HepG2 (cell line): ENCODE measurements around the gene NACC2. TPM values are rescaled to one million over a fixed set of nuclear protein-coding genes. Genes with fewer than 3 reads are reported as not detected.

ENCODE experiments used
- CBX2 ChIP-seq, 2 experiments: fragments of 200-600 bp in 1 of 2; sonication (generic); formaldehyde crosslinking in 1 of 2; IDR thresholded peaks; 2 replicates each; pipeline versions ENCODE4 v1.7.0 to v1.8.1; 2018 to 2022; ENCODE audit warnings: low read depth in 2 of 2, low read length in 1 of 2, mild to moderate bottlenecking in 1 of 2, missing genetic modification reagents in 1 of 2
- FOXK1 ChIP-seq: sonication (generic); formaldehyde crosslinking; IDR thresholded peaks from 2 replicates; pipeline ENCODE4 v1.4.0; 2020; ENCODE audit warnings: low read depth, missing genetic modification reagents, borderline replicate concordance
- MBD4 ChIP-seq: IDR thresholded peaks from 2 replicates; pipeline ENCODE4 v1.6.1; 2012; ENCODE audit warnings: low read length, inconsistent platforms, borderline replicate concordance
- NCOR1 ChIP-seq: fragments of 200-600 bp; sonication (generic); IDR thresholded peaks from 2 replicates; pipeline ENCODE4 v1.7.0; 2017; ENCODE audit warnings: antibody characterized with exemption, low read length, borderline replicate concordance
- NFE2L2 ChIP-seq: fragments of 150-350 bp; IDR thresholded peaks from 2 replicates; pipeline ENCODE4 v1.6.1; 2014; ENCODE audit warnings: low read length
- SAFB2 ChIP-seq: sonication (generic); formaldehyde crosslinking; IDR thresholded peaks from 2 replicates; pipeline ENCODE4 v1.5.1; 2020; ENCODE audit warnings: missing genetic modification reagents, low read depth, mild to moderate bottlenecking, borderline replicate concordance
- ZBTB1 ChIP-seq: sonication (generic); formaldehyde crosslinking; IDR thresholded peaks from 2 replicates; pipeline ENCODE4 v1.4.0; 2020; ENCODE audit warnings: missing genetic modification reagents, borderline replicate concordance
- ZKSCAN8 ChIP-seq: IDR thresholded peaks from 2 replicates; pipeline ENCODE4 v1.6.1; 2016; ENCODE audit warnings: borderline replicate concordance, missing genetic modification reagents, missing compliant biosample characterization
- ZNF230 ChIP-seq: sonication (generic); formaldehyde crosslinking; IDR thresholded peaks from 2 replicates; pipeline ENCODE4 v1.4.0; 2020; ENCODE audit warnings: mild to moderate bottlenecking, missing genetic modification reagents
- ZNF317 ChIP-seq: sonication (generic); formaldehyde crosslinking; IDR thresholded peaks from 2 replicates; pipeline ENCODE4 v1.5.0; 2020; ENCODE audit warnings: mild to moderate bottlenecking, missing genetic modification reagents
- ZNF552 ChIP-seq: sonication (generic); formaldehyde crosslinking; IDR thresholded peaks from 2 replicates; pipeline ENCODE4 v1.9.0; 2022; ENCODE audit warnings: missing genetic modification reagents, mild to moderate bottlenecking, borderline replicate concordance
- ZNF598 ChIP-seq: sonication (generic); formaldehyde crosslinking; IDR thresholded peaks from 2 replicates; pipeline ENCODE4 v1.5.1; 2020; ENCODE audit warnings: mild to moderate bottlenecking, missing genetic modification reagents, borderline replicate concordance
- ZNF605 ChIP-seq: sonication (generic); formaldehyde crosslinking; IDR thresholded peaks from 2 replicates; pipeline ENCODE4 v1.8.0; 2022; ENCODE audit warnings: mild to moderate bottlenecking, missing genetic modification reagents
- polyA plus RNA-seq, 8 experiments: library from polyadenylated mRNA; depleted of rRNA in 3 of 8; stranded (reverse) in 7 of 8; unstranded in 1 of 8; fragments of >200 nt; fragmentation: Illumina TruSeq in 4 of 8; extraction: Trizol in 4 of 8; gene quantifications; 2 replicates each; pipeline versions ENCODE4 v1.2.1 to v1.2.3, GENCODE V29; 2011 to 2016; ENCODE audit warnings: low read depth in 4 of 8, missing spikeins in 1 of 8, mixed read lengths in 1 of 8; ENCODE audit not compliant: insufficient read depth in 1 of 8
- total RNA-seq, 5 experiments: library from RNA; depleted of rRNA; stranded (reverse); fragments of >200 nt; fragmentation: Illumina TruSeq; extraction: Trizol; gene quantifications; 2 replicates each; pipeline ENCODE4 v1.2.3, GENCODE V29; 2016; ENCODE audit warnings: low read depth in 1 of 5
- TF ChIP-seq, protein P1 (sequence below): sonication (generic); formaldehyde crosslinking; conservative IDR thresholded peaks from 2 replicates; pipeline ENCODE4 v1.4.0; 2020; ENCODE audit warnings: mild to moderate bottlenecking, missing genetic modification reagents, moderate library complexity
- TF ChIP-seq, protein P2 (sequence below): sonication (generic); formaldehyde crosslinking; IDR thresholded peaks from 2 replicates; pipeline ENCODE4 v1.4.0; 2020; ENCODE audit warnings: missing genetic modification reagents
- TF ChIP-seq, protein P3 (sequence below): sonication (generic); formaldehyde crosslinking; conservative IDR thresholded peaks from 2 replicates; pipeline ENCODE4 v1.8.1; 2023; ENCODE audit warnings: missing genetic modification reagents
- TF ChIP-seq, protein P4 (sequence below): sonication (generic); formaldehyde crosslinking; IDR thresholded peaks from 2 replicates; pipeline ENCODE4 v1.5.1; 2020; ENCODE audit warnings: missing genetic modification reagents, mild to moderate bottlenecking, borderline replicate concordance
- TF ChIP-seq, protein P5 (sequence below): sonication (generic); formaldehyde crosslinking; conservative IDR thresholded peaks from 2 replicates; pipeline ENCODE4 v1.5.0; 2020; ENCODE audit warnings: missing genetic modification reagents

The NACC2 gene
- total and polyA plus RNA-seq, 2 of the 13 experiments (the other 11 are each of a cell fraction or from before 2014, with no cell fraction given) = 5.9 to 12.3 TPM

DNA sequence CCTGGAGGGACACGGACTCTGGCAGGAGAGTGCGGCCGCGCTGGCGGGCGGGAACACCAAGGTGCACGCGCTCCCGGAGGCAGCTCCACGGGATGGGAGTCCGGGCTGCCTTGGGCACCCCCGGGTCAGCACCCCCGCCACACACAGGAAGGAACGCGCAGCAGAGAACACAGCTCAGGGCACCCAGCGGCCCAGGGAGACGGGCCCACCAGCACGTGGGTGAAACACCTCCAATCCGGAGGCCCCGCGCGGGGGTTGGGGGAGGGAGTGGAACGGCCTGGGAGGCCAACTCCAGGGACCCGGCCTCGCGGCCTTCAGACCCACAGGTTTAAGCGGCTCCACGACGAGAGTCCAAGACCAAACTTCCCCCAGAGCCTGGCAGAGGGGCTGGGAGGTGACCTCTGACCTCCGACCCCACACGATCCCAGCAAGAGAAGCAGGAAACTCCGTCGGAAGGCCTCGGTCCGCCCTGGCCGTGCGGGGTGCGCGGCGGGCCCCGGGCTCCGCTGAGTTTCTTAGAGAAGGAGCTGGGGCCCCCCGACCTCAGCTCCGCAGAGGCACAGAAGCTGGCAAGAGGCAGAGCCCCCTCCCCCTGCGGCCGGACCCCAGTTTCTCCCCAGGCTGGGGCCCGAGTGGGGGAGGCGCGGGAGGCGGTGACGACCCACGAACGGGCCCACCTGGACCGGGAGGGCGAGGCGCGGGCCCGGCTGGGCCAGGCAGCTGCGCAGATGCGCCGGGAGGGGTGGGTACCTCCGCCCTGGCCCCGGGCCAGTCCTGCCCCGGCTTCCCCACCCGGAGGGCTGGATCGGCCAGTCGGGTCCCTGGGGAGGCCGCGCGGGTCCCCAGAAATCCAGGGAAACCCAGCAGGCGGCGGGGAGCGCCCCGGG, 851 bp downstream of the NACC2 start (continued):
- no peak for TF ChIP-seq MBD4
- TF ChIP-seq ZBTB1 = no peak
- TF ChIP-seq ZNF598 (CRISPR knock-in tag) = no peak; the same call in 1 of the 2 replicates
- peak; percentile 46; the same call in 1 of the 2 replicates for TF ChIP-seq ZNF605 (CRISPR knock-in tag)
- no peak for TF ChIP-seq ZNF552
- TF ChIP-seq ZNF230 (CRISPR knock-in tag) = no peak
- TF ChIP-seq, protein P1, sequence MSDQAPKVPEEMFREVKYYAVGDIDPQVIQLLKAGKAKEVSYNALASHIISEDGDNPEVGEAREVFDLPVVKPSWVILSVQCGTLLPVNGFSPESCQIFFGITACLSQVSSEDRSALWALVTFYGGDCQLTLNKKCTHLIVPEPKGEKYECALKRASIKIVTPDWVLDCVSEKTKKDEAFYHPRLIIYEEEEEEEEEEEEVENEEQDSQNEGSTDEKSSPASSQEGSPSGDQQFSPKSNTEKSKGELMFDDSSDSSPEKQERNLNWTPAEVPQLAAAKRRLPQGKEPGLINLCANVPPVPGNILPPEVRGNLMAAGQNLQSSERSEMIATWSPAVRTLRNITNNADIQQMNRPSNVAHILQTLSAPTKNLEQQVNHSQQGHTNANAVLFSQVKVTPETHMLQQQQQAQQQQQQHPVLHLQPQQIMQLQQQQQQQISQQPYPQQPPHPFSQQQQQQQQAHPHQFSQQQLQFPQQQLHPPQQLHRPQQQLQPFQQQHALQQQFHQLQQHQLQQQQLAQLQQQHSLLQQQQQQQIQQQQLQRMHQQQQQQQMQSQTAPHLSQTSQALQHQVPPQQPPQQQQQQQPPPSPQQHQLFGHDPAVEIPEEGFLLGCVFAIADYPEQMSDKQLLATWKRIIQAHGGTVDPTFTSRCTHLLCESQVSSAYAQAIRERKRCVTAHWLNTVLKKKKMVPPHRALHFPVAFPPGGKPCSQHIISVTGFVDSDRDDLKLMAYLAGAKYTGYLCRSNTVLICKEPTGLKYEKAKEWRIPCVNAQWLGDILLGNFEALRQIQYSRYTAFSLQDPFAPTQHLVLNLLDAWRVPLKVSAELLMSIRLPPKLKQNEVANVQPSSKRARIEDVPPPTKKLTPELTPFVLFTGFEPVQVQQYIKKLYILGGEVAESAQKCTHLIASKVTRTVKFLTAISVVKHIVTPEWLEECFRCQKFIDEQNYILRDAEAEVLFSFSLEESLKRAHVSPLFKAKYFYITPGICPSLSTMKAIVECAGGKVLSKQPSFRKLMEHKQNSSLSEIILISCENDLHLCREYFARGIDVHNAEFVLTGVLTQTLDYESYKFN (CRISPR knock-in tag) = no peak
- TF ChIP-seq, protein P2, sequence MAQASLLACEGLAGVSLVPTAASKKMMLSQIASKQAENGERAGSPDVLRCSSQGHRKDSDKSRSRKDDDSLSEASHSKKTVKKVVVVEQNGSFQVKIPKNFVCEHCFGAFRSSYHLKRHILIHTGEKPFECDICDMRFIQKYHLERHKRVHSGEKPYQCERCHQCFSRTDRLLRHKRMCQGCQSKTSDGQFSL (CRISPR knock-in tag) = 0 out of 2 replicates have a peak, but pooled peaks have one; percentile 50
- TF ChIP-seq CBX2 (IDR thresholded peaks at IDR 0.05; ENCODE audit: low read depth, low read length) = no peak
- TF ChIP-seq CBX2 (CRISPR knock-in tag; IDR thresholded peaks at IDR 0.05; ENCODE audit: low read depth) = no peak
- TF ChIP-seq, protein P3, sequence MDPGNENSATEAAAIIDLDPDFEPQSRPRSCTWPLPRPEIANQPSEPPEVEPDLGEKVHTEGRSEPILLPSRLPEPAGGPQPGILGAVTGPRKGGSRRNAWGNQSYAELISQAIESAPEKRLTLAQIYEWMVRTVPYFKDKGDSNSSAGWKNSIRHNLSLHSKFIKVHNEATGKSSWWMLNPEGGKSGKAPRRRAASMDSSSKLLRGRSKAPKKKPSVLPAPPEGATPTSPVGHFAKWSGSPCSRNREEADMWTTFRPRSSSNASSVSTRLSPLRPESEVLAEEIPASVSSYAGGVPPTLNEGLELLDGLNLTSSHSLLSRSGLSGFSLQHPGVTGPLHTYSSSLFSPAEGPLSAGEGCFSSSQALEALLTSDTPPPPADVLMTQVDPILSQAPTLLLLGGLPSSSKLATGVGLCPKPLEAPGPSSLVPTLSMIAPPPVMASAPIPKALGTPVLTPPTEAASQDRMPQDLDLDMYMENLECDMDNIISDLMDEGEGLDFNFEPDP (CRISPR knock-in tag) = no peak
- TF ChIP-seq, protein P4, sequence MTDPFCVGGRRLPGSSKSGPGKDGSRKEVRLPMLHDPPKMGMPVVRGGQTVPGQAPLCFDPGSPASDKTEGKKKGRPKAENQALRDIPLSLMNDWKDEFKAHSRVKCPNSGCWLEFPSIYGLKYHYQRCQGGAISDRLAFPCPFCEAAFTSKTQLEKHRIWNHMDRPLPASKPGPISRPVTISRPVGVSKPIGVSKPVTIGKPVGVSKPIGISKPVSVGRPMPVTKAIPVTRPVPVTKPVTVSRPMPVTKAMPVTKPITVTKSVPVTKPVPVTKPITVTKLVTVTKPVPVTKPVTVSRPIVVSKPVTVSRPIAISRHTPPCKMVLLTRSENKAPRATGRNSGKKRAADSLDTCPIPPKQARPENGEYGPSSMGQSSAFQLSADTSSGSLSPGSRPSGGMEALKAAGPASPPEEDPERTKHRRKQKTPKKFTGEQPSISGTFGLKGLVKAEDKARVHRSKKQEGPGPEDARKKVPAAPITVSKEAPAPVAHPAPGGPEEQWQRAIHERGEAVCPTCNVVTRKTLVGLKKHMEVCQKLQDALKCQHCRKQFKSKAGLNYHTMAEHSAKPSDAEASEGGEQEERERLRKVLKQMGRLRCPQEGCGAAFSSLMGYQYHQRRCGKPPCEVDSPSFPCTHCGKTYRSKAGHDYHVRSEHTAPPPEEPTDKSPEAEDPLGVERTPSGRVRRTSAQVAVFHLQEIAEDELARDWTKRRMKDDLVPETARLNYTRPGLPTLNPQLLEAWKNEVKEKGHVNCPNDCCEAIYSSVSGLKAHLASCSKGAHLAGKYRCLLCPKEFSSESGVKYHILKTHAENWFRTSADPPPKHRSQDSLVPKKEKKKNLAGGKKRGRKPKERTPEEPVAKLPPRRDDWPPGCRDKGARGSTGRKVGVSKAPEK (CRISPR knock-in tag) = no peak
- TF ChIP-seq, protein P5, sequence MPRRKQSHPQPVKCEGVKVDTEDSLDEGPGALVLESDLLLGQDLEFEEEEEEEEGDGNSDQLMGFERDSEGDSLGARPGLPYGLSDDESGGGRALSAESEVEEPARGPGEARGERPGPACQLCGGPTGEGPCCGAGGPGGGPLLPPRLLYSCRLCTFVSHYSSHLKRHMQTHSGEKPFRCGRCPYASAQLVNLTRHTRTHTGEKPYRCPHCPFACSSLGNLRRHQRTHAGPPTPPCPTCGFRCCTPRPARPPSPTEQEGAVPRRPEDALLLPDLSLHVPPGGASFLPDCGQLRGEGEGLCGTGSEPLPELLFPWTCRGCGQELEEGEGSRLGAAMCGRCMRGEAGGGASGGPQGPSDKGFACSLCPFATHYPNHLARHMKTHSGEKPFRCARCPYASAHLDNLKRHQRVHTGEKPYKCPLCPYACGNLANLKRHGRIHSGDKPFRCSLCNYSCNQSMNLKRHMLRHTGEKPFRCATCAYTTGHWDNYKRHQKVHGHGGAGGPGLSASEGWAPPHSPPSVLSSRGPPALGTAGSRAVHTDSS = no peak
- TF ChIP-seq FOXK1 (CRISPR knock-in tag) = 0 out of 2 replicates have a peak, but pooled peaks have one; percentile 42
- no peak for TF ChIP-seq NFE2L2
- no peak for TF ChIP-seq NCOR1
- no peak for TF ChIP-seq SAFB2
- TF ChIP-seq ZKSCAN8 (CRISPR knock-in tag) = no peak
- TF ChIP-seq ZNF317 (CRISPR knock-in tag) = no peak
